GDM1 (cell line): ENCODE measurements around the gene PIGO.

Experiments used
- DNase-seq: peaks from one replicate; lab custom pipeline; 2025; lab: John Stamatoyannopoulos, UW

Gene PIGO

GRCh38 chr9:35106343-35106730 lies 9.9 kb upstream of the PIGO start:
- DNase-seq = no peak

GRCh38 chr9:35105571-35106342 lies 9.4 kb upstream of the PIGO start:
- DNase-seq = no peak

- DNase-seq = no peak
Measured at GRCh38 chr9:35105126-35105525, 8.7 kb upstream of the PIGO start.

- DNase-seq = no peak
Measured at GRCh38 chr9:35104586-35104985, 8.2 kb upstream of the PIGO start.

- no peak for DNase-seq
Measured at GRCh38 chr9:35103660-35104191, 7.3 kb upstream of the PIGO start.

- DNase-seq = peak; percentile 92
Measured at GRCh38 chr9:35102769-35103659, 6.6 kb upstream of the PIGO start, which contains the start of gene STOML2. STOML2 (minus strand) TSS chr9:35103131; CDS start chr9:35103094, 37 bp downstream.

GRCh38 chr9:35102465-35102768 lies 6.0 kb upstream of the PIGO start:
- DNase-seq = no peak

- no peak for DNase-seq
Measured at GRCh38 chr9:35097573-35097972, 1.2 kb upstream of the PIGO start.

- no peak for DNase-seq
Measured at GRCh38 chr9:35091536-35091935, 4.9 kb downstream of the PIGO start.

GRCh38 chr9:35089434-35089833 lies 7.0 kb downstream of the PIGO start:
- DNase-seq = no peak

GRCh38 chr9:35085078-35085477 lies 11.3 kb downstream of the PIGO start:
- no peak for DNase-seq

GRCh38 chr9:35079426-35080341 lies 16.7 kb downstream of the PIGO start, which contains the start of gene FANCG:
FANCG (minus strand) TSS chr9:35079942; CDS start chr9:35079524, 418 bp downstream.
- DNase-seq = peak; percentile 89

GRCh38 chr9:35079041-35079425 lies 17.4 kb downstream of the PIGO start:
- peak; percentile 1 for DNase-seq

GRCh38 chr9:35078066-35078465 lies 18.3 kb downstream of the PIGO start:
- no peak for DNase-seq

GRCh38 chr9:35076848-35077247 lies 19.5 kb downstream of the PIGO start:
- no peak for DNase-seq

GRCh38 chr9:35075358-35075757 lies 21.0 kb downstream of the PIGO start:
- no peak for DNase-seq

- no peak for DNase-seq
Measured at GRCh38 chr9:35074791-35075190, 21.6 kb downstream of the PIGO start.

GRCh38 chr9:35074141-35074540 lies 22.2 kb downstream of the PIGO start:
- no peak for DNase-seq

- DNase-seq = no peak
Measured at GRCh38 chr9:35073279-35073612, 23.1 kb downstream of the PIGO start.

- peak; percentile 98 for DNase-seq
Measured at GRCh38 chr9:35072461-35073278, 23.7 kb downstream of the PIGO start, which contains the start of gene VCP. VCP (minus strand) TSS chr9:35072625; CDS start chr9:35072353, 272 bp downstream.
